Measurements from ENCODE around the gene NEK1.

- TF ChIP-seq CTCF (conservative IDR thresholded peaks at IDR 0.05; ENCODE audit: low read depth, low read length) (no peak), NFE2L2 (IDR thresholded peaks at IDR 0.05; ENCODE audit: low read depth, low read length) (no peak), POLR2A (IDR thresholded peaks at IDR 0.05; ENCODE audit: low read depth, low read length) (no peak), FOS (IDR thresholded peaks at IDR 0.05; ENCODE audit: low read depth, low read length) (no peak), RCOR1 (IDR thresholded peaks at IDR 0.05; ENCODE audit: insufficient replicate concordance, low read length) (no peak), USF2 (IDR thresholded peaks at IDR 0.05; ENCODE audit: low read depth, low read length) (no peak), MXI1 (IDR thresholded peaks at IDR 0.05; ENCODE audit: borderline replicate concordance, low read depth, low read length) (no peak)
Observed at GRCh38 chr4:169557061-169557636, 55.2 kb downstream of the NEK1 start.

Data from IMR-90 (cell line).